ENCODE data around the gene ISOC2. TPM values are rescaled to one million over a fixed set of nuclear protein-coding genes. Genes with fewer than 3 reads are reported as not detected.

Gene ISOC2
- total and polyA plus RNA-seq, 9 of the 15 experiments (the other 6 are each of a cell fraction or from before 2014, with no cell fraction given) = 1.2 to 229 (median 58.3) TPM

DNA sequence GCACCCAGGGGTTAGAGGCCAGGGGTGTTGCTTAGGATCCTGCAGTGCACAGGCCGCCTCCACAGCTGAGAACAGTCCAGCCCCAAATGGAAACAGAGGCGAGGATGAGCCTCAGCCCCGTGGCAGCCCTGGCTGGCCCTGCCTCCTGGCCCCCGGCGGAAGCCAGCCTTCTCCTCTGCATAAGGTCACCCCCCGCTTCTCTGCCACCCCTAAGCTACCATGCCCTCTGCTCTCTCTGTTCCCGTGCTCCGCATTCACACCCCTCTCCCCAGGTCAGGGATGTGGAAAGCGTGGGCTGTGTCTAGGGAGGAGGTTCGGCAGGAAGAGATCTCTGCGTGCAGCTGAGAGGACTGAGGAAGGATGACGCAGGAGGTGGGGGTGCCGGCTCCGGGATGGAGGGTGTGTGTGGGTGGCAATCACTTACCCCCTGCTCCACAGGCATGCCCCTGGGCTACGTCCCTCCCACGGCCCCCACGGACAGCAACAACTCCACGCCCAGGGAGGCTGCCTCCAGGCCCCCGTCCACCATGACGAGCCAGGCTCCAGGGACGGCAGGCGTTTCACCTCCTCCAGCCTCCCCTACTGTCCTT lies 32.8 kb upstream of the ISOC2 start (continued):
- TF ChIP-seq, protein P1, sequence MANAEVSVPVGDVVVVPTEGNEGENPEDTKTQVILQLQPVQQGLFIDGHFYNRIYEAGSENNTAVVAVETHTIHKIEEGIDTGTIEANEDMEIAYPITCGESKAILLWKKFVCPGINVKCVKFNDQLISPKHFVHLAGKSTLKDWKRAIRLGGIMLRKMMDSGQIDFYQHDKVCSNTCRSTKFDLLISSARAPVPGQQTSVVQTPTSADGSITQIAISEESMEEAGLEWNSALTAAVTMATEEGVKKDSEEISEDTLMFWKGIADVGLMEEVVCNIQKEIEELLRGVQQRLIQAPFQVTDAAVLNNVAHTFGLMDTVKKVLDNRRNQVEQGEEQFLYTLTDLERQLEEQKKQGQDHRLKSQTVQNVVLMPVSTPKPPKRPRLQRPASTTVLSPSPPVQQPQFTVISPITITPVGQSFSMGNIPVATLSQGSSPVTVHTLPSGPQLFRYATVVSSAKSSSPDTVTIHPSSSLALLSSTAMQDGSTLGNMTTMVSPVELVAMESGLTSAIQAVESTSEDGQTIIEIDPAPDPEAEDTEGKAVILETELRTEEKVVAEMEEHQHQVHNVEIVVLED (CRISPR knock-in tag; IDR thresholded peaks at IDR 0.05) = no peak
- TF ChIP-seq NONO (IDR thresholded peaks at IDR 0.05; ENCODE audit: low read depth in 2 of 2, low read length in 1 of 2) (no peak), ZNF609 (CRISPR knock-in tag; IDR thresholded peaks at IDR 0.05; ENCODE audit: borderline replicate concordance) (no peak), DDX20 (tag; IDR thresholded peaks at IDR 0.05; ENCODE audit: low read depth) (no peak), CSDE1 (IDR thresholded peaks at IDR 0.05) (no peak), RBM14 (IDR thresholded peaks at IDR 0.05; ENCODE audit: borderline replicate concordance, insufficient read depth, low read depth, low read length) (no peak), HMBOX1 (IDR thresholded peaks at IDR 0.05) (no peak), ZNF347 (CRISPR knock-in tag; IDR thresholded peaks at IDR 0.05; ENCODE audit: low read depth) (no peak), ZNF121 (CRISPR knock-in tag; conservative IDR thresholded peaks at IDR 0.05) (no peak), XRCC5 (IDR thresholded peaks at IDR 0.05; ENCODE audit: low read depth, low read length) (no peak), L3MBTL2 (IDR thresholded peaks at IDR 0.05) (0 out of 2 replicates have a peak, but pooled peaks have one; percentile 13), NCOA2 (IDR thresholded peaks at IDR 0.05; ENCODE audit: partially characterized antibody in 2 of 2) (no peak), FOXK2 (conservative IDR thresholded peaks at IDR 0.05 in 1 of 2, IDR thresholded peaks at IDR 0.05 in 1 of 2; ENCODE audit: low read depth in 2 of 2) (no peak), SETDB1 (IDR thresholded peaks at IDR 0.05; ENCODE audit: low read length) (no peak), NFATC3 (IDR thresholded peaks at IDR 0.05) (no peak), TAF15 (IDR thresholded peaks at IDR 0.05; ENCODE audit: low read depth, low read length) (no peak), ATF3 (IDR thresholded peaks at IDR 0.05) (0 out of 2 replicates have a peak, but pooled peaks have one; percentile 36), ATF3 (CRISPR knock-in tag; conservative IDR thresholded peaks at IDR 0.05) (no peak)
- TF ChIP-seq, protein P2, sequence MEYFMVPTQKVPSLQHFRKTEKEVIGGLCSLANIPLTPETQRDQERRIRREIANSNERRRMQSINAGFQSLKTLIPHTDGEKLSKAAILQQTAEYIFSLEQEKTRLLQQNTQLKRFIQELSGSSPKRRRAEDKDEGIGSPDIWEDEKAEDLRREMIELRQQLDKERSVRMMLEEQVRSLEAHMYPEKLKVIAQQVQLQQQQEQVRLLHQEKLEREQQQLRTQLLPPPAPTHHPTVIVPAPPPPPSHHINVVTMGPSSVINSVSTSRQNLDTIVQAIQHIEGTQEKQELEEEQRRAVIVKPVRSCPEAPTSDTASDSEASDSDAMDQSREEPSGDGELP (CRISPR knock-in tag; IDR thresholded peaks at IDR 0.05; ENCODE audit: borderline replicate concordance) = peak; percentile 69; the same call in 1 of the 2 replicates
